ENCODE data around the gene SLC24A4.

DNA sequence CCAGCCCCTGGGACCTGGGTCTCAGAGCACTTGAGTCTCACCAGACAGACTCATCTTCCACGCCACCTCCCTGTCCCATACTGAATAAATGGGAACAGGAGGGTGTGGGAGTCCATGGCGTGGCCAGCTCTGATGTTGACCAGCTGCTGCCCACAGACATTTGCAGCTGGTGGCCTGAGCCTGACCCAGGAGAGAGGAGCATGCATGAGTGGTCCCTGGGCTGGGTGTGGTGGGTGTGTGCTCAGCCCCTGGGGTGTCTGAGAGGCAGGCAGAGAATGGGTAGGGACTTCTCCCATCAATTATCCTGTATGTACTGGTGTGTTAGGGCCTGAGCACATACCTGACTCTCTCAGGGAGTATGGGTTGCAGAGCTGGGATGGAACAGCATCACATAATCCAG is 49.3 kb downstream of the SLC24A4 start:
- TF ChIP-seq POLR2A (IDR thresholded peaks at IDR 0.05; ENCODE audit: low read length), result no peak
- TF ChIP-seq GATA1 (IDR thresholded peaks at IDR 0.05; ENCODE audit: low read depth, low read length), result no peak
